Colonic mucosa (tissue), 4 donors: ENCODE data around the gene ITCH. TPM values are rescaled to one million over a fixed set of nuclear protein-coding genes. Genes with fewer than 3 reads are reported as not detected.

ENCODE experiments used
- DNase-seq: peaks from one replicate; pipeline ENCODE4 v3.0.0-alpha.2; 2020
- H3K27ac ChIP-seq: fragments of 200-600 bp; one replicate; pipeline ENCODE4 v1.8.0; 2021
- H3K27me3 ChIP-seq: fragments of 200-600 bp; one replicate; pipeline ENCODE4 v1.8.0; 2021
- H3K36me3 ChIP-seq: fragments of 200-600 bp; one replicate; pipeline ENCODE4 v1.8.0; 2021
- H3K4me1 ChIP-seq: fragments of 200-600 bp; one replicate; pipeline ENCODE4 v1.8.0; 2021; ENCODE audit warnings: mild to moderate bottlenecking
- H3K4me3 ChIP-seq: fragments of 200-600 bp; one replicate; pipeline ENCODE4 v1.8.0; 2021
- H3K9ac ChIP-seq, 2 donors: one replicate each; pipeline ENCODE4 v1.7.0; 2013; ENCODE audit warnings: control low read depth in 2 of 2, low read depth in 2 of 2, low read length in 2 of 2
- H3K9me3 ChIP-seq: fragments of 200-600 bp; one replicate; pipeline ENCODE4 v1.8.0; 2021
- CTCF ChIP-seq: fragments of 200-600 bp; IDR thresholded peaks from one replicate; pipeline ENCODE4 v1.8.0; 2022; ENCODE audit warnings: antibody characterized with exemption, mild to moderate bottlenecking
- intact Hi-C: fragments of 100-400 bp; cut with DNase I; formaldehyde crosslinking; loops from one replicate; pipeline ENCODE4 v1.14.1; 2022
- total RNA-seq, 2 donors: library from RNA; stranded (reverse); fragmentation: NEBNext Ultra II Directional in 1 of 2; extraction: Animal tissue kit (Norgen Biotek cat#: 25700) in 1 of 2; gene quantifications; one replicate each; pipeline ENCODE4 v1.2.1, GENCODE V29; 2021
- donor health status: healthy.
- donor health status: DM: no; HTN: no; CAD: no.
- donor health status: DM: no; HTN: no; CAD: no.

ITCH gene
- total RNA-seq, 2 donors from 2014 or later = 50.0 to 71.4 TPM

GRCh38 chr20:34529742-34530141 is 166.7 kb downstream of the ITCH start:
- H3K9me3 ChIP-seq = no peaks in the 10 kb centered on the region
- H3K9ac ChIP-seq = no peak overlapping the region
- H3K4me1 ChIP-seq = peaks cover 6% of the 10 kb centered on the region
- H3K4me3 ChIP-seq = no peak overlapping the region
- no peak for DNase-seq
- no peaks in the 10 kb centered on the region for H3K27me3 ChIP-seq
- intact Hi-C loops = loop anchor here (10.0 kb wide), 1 partner anchor 215 kb away; no protein-coding TSS in a partner anchor
- no peak for TF ChIP-seq CTCF
- H3K27ac ChIP-seq = no peak overlapping the region
- H3K36me3 ChIP-seq = peaks cover 21% of the 10 kb centered on the region

GRCh38 chr20:34530342-34530741 is 167.3 kb downstream of the ITCH start:
- Histone ChIP-seq H3K36me3 (peaks cover 27% of the 10 kb centered on the region), H3K9ac (no peak overlapping the region), H3K27ac (no peak overlapping the region), H3K4me1 (peaks cover 4% of the 10 kb centered on the region), H3K9me3 (no peaks in the 10 kb centered on the region), H3K27me3 (no peaks in the 10 kb centered on the region), H3K4me3 (no peak overlapping the region)
- intact Hi-C loops = no loop called here
- DNase-seq = no peak
- TF ChIP-seq CTCF = no peak

- no peaks in the 10 kb centered on the region for H3K27me3 ChIP-seq
- no peak overlapping the region for H3K4me3 ChIP-seq
These were observed 168.7 kb downstream of the ITCH start for GRCh38 chr20:34531608-34532265.

DNA sequence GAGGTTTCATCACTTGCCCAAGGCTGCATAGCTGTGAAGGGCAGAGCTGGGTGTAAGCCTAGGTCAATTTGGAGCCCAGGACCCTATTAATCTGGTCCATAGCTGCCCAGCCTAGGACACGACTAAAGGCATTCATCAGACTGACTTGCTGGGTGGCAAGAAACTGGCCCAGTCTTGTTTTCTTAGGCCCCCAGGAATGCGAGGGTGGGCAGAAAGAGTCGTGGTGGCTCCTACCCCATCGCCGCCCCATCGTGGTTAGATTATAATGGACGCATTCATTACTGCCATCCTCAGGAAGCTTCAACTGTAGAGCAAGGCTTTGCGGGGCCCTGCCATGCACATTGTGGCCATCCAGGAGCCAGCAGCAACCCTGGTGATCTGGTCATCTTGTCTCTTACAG is 169.2 kb downstream of the ITCH start:
- intact Hi-C loops = no loop called here
- Histone ChIP-seq H3K27me3 (no peaks in the 10 kb centered on the region), H3K4me3 (no peak overlapping the region), H3K27ac (no peak overlapping the region), H3K36me3 (peaks cover 32% of the 10 kb centered on the region), H3K4me1 (no peaks in the 10 kb centered on the region), H3K9me3 (no peaks in the 10 kb centered on the region), H3K9ac (no peak overlapping the region)
- DNase-seq = no peak
- TF ChIP-seq CTCF = no peak

More at GRCh38 chr20:34531608-34532265, 168.7 kb downstream of the ITCH start:
- no peaks in the 10 kb centered on the region for H3K4me1 ChIP-seq
- no peak overlapping the region for H3K9ac ChIP-seq
- no peak for TF ChIP-seq CTCF
- no peak overlapping the region for H3K27ac ChIP-seq
- H3K36me3 ChIP-seq = peaks cover 34% of the 10 kb centered on the region
- no peak for DNase-seq
- intact Hi-C loops = no loop called here
- no peaks in the 10 kb centered on the region for H3K9me3 ChIP-seq

DNA sequence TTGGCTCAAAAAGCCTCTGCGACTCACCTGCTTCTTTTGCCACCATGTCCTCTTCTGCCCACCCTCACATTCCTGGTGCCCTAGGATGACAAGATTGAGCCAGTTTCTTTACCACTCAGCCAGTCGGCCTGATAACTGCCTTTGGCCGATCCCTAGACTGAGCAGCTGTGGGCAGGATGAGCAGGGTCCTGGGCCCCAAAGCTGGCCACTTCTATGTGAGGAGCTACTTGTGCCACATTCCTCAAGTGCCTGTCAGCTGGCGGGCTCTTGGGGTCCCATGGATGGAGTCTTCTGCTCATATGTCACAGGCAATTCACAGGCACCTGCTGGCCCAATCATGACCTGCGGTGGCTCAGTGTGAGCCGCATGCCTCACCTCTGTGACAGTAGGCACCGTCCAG is 169.7 kb downstream of the ITCH start:
- TF ChIP-seq CTCF = no peak
- intact Hi-C loops = no loop called here
- Histone ChIP-seq H3K4me3 (no peak overlapping the region), H3K4me1 (no peaks in the 10 kb centered on the region), H3K9ac (no peak overlapping the region), H3K36me3 (peaks cover 27% of the 10 kb centered on the region), H3K9me3 (no peaks in the 10 kb centered on the region), H3K27me3 (no peaks in the 10 kb centered on the region), H3K27ac (no peak overlapping the region)
- no peak for DNase-seq
